ENCODE data around the gene RPA3. TPM values are rescaled to one million over a fixed set of nuclear protein-coding genes. Genes with fewer than 3 reads are reported as not detected.

RPA3 gene
- total RNA-seq, 6 donors from 2014 or later = 6.3 to 31.1 (median 19.5) TPM

DNA sequence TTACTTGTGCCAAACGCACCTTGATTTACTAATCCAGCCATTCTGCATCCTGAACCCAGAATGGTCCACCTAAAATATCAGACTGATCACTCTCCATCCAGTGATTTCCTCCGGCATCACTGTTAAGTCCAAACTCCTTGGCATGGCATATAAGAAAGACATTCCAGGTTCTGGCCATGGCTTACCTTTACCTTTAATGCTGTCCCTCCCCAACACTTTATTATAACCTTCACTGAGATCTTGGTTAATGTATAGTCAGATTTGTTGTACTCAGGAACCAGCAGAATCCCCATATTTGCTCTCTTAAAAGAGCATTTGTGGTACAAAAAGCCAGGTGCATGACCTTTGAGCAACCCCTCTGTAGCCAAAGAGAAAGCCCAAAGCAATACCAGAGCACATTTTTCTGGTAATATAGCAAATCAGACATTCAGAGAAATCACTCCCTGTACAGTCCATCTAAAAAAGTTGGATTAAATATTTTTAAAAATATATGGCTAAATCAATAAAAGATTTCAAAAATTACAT, 67.7 kb downstream of the RPA3 start:
- WGBS, 2 donors = 96 to 100% methylated on average over 2 of the region's 2 CpGs
- Histone ChIP-seq H3K27ac (no peak overlapping the region), H3K9me3 (no peaks in the 10 kb centered on the region), H3K36me3 (no peaks in the 10 kb centered on the region), H3K4me3 (no peak overlapping the region), H3K27me3 (no peaks in the 10 kb centered on the region), H3K4me1 (peaks cover 0 to 3% (median 0%) of the 10 kb centered on the region in 4 donors)
- TF ChIP-seq POLR2AphosphoS5 (IDR thresholded peaks at IDR 0.05) (no peak), POLR2A (IDR thresholded peaks at IDR 0.05) (no peak), EP300 (IDR thresholded peaks at IDR 0.05) (no peak)
- TF ChIP-seq, protein P1, sequence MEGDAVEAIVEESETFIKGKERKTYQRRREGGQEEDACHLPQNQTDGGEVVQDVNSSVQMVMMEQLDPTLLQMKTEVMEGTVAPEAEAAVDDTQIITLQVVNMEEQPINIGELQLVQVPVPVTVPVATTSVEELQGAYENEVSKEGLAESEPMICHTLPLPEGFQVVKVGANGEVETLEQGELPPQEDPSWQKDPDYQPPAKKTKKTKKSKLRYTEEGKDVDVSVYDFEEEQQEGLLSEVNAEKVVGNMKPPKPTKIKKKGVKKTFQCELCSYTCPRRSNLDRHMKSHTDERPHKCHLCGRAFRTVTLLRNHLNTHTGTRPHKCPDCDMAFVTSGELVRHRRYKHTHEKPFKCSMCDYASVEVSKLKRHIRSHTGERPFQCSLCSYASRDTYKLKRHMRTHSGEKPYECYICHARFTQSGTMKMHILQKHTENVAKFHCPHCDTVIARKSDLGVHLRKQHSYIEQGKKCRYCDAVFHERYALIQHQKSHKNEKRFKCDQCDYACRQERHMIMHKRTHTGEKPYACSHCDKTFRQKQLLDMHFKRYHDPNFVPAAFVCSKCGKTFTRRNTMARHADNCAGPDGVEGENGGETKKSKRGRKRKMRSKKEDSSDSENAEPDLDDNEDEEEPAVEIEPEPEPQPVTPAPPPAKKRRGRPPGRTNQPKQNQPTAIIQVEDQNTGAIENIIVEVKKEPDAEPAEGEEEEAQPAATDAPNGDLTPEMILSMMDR (IDR thresholded peaks at IDR 0.05) = no peak
- ATAC-seq (ENCODE audit: low FRiP score in 2 of 2) = no peak
- no peak for DNase-seq

DNA sequence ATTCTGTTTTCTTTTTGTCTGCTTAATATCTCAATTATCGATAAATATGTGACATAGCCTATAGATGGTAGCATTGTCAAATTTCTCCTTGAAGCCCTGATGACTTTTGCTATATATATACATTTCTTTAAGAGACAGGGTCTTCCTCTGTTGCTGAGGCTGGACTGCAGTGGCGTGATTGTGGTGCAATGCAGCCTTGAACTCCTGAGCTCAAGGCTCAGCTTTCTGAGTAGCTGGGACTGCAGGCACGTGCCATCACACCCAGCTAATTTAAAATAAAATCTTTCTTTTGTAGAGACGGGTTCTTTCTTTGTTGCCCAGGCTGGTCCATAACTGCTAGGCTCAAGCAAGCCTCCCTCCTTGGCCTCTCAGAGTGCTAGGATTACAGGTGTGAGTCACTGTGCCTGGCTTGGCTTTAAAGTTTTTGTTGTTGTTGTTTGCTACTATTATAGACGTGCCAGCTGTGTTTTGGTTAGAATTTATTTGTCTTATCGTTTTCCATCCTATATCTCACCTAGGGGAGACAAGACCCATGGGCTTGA, 70.8 kb downstream of the RPA3 start:
- no peaks in the 10 kb centered on the region for H3K36me3 ChIP-seq
- no peaks in the 10 kb centered on the region for H3K9me3 ChIP-seq
- no peak overlapping the region for H3K27ac ChIP-seq
- H3K27me3 ChIP-seq = no peaks in the 10 kb centered on the region
- no peaks in the 10 kb centered on the region for H3K4me1 ChIP-seq
- H3K4me3 ChIP-seq = no peak overlapping the region
- ATAC-seq (ENCODE audit: low FRiP score in 2 of 2) = no peak
- 78 to 92% methylated on average over 5 to 6 of the region's 6 CpGs for WGBS, 2 donors
- TF ChIP-seq EP300 (IDR thresholded peaks at IDR 0.05) (no peak), POLR2AphosphoS5 (IDR thresholded peaks at IDR 0.05) (no peak), POLR2A (IDR thresholded peaks at IDR 0.05) (no peak)
- TF ChIP-seq, protein P1 (IDR thresholded peaks at IDR 0.05) = no peak
- no peak for DNase-seq

DNA sequence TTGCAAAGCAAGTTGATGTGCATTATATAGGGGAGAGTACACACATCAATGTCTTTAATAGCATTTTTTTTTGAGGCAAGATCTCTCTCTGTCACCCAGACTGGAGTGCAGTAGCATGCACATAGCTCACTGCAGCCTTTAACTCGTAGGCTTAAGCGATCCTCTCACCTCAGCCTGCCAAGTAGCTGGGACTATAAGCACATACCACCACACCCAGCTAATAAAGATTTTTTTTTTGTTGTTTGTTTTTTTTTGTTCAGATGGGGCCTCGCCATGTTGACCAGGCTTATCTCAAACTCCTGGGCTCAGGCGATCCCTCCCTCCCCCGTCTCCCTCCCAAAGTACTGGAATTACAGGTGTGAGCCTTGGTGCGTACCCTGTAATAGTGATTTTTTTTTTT, 76.3 kb downstream of the RPA3 start:
- H3K27me3 ChIP-seq = no peaks in the 10 kb centered on the region
- 70 to 73% methylated on average over 6 of the region's 6 CpGs for WGBS, 2 donors
- H3K9me3 ChIP-seq = no peaks in the 10 kb centered on the region
- peak overlapping the region in 1 of 4 donors; percentile 93 for H3K27ac ChIP-seq
- DNase-seq = no peak
- peaks cover 8 to 21% (median 16%) of the 10 kb centered on the region in 4 donors for H3K4me1 ChIP-seq
- no peak for TF ChIP-seq POLR2A (IDR thresholded peaks at IDR 0.05)
- TF ChIP-seq, protein P1 (IDR thresholded peaks at IDR 0.05) = no peak
- TF ChIP-seq EP300 (IDR thresholded peaks at IDR 0.05) = no peak
- no peak for TF ChIP-seq POLR2AphosphoS5 (IDR thresholded peaks at IDR 0.05)
- no peak for ATAC-seq (ENCODE audit: low FRiP score in 2 of 2)
- peak overlapping the region in 2 of 4 donors; percentile 78 to 84 for H3K4me3 ChIP-seq
- peaks cover 0 to 7% (median 0%) of the 10 kb centered on the region in 4 donors for H3K36me3 ChIP-seq

DNA sequence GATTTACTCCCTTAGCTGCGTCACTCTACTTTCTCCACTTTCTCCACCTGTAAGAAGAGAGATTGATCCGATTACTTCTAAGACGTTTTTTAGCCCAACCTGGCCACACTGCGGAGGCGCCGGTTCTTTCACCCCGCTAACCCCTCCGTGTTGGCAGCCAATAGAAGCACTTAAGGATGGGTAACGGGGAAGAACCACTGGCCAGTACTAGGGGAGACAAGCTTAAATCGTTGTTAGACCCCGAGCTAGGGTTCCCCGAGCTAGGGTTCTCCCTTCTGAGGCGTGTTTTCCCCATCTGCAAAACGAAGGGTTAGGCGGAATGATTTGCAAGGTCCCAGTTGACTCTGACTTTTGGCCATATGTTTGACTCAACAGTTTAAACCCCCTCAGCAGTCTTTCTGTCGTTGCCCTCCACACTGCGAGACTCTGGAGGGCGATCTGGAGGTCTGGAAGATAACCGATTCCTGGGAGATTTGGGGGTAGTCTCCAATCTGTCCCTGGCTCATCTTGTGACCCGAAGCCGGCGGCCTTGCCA, 77.2 kb downstream of the RPA3 start:
- H3K27me3 ChIP-seq = no peaks in the 10 kb centered on the region
- no peaks in the 10 kb centered on the region for H3K9me3 ChIP-seq
- peak overlapping the region; percentile 85 to 98 (median 90) for H3K27ac ChIP-seq
- ATAC-seq (ENCODE audit: low FRiP score in 2 of 2) (peak; percentile 4 to 25), DNase-seq (no peak)
- WGBS, 2 donors = 8 to 13% methylated on average over 19 to 22 of the region's 22 CpGs
- peak overlapping the region; percentile 69 to 84 (median 81) for H3K4me3 ChIP-seq
- no peak for TF ChIP-seq POLR2AphosphoS5 (IDR thresholded peaks at IDR 0.05)
- H3K36me3 ChIP-seq = peaks cover 0 to 11% (median 0%) of the 10 kb centered on the region in 4 donors
- peaks cover 8 to 21% (median 16%) of the 10 kb centered on the region in 4 donors for H3K4me1 ChIP-seq

DNA sequence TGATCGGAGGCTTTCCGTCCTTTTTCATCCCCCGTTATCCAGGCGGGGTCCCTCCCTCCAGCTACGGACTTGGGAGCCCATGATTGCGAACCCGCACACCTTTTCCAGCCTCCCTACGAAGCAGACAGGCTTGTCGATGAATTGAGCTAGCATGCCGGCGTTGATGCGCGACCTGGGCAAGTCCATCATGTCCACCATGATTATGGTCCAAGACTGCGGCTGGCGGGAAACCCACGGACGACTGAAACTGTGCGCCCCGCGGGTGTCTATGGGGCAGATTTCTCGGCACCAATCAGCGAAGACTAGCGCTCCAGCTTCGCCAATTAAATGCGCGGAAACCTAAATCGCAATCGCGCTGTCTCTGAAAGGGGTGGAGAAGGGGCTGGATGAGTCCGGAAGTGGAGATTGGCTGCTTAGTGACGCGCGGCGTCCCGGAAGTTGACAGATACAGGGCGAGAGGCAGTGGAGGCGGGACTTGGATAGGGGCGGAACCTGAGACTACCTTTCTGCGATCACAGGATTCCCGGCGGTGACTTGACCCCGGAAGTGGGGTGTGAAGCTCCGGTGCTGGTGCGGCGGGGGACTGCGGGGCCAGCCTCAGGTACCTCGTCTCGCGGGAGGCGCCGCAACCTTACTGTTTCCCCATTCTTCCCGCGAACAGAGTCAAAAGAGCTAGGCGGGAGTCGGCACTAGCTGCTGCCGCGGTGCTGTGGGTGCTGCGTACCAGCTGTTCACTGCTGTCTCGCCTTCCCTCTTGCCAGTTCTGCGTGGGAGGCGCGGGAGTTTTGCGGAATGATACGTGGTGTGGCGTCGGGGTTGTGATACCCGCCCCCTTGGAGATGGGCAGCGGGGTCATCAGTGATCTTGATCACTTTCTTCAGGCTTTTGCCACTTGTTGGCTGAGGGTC, 77.9 kb downstream of the RPA3 start, which contains the start of gene UMAD1:
Gene UMAD1 (plus strand): TSS at position 532 of the 908 bp plus-strand sequence. CDS start 32,620 bp downstream, outside the sequence.
- H3K4me3 ChIP-seq = peak within 1 kb of the TSS; percentile 69 to 92 (median 81)
- peaks cover 8 to 21% (median 16%) of the 10 kb centered on the region in 4 donors for H3K4me1 ChIP-seq
- H3K27ac ChIP-seq = peak within 1 kb of the TSS; percentile 85 to 98 (median 90)
- TF ChIP-seq POLR2A (IDR thresholded peaks at IDR 0.05) (peak in 3 of 4 donors; percentile 67 to 92 (median 81)), POLR2AphosphoS5 (IDR thresholded peaks at IDR 0.05) (peak; percentile 61 to 82), EP300 (IDR thresholded peaks at IDR 0.05) (peak in 1 of 4 donors; percentile 13)
- TF ChIP-seq, protein P1 (IDR thresholded peaks at IDR 0.05) = no peak
- H3K36me3 ChIP-seq = peaks cover 0 to 16% (median 0%) of the 10 kb centered on the region in 4 donors
- no peaks in the 10 kb centered on the region for H3K27me3 ChIP-seq
- ATAC-seq (ENCODE audit: low FRiP score in 2 of 2) = peak; percentile 100
- no peaks in the 10 kb centered on the region for H3K9me3 ChIP-seq
- peak; percentile 93 to 100 for DNase-seq
- 0% methylated on average over 36 to 68 of the region's 68 CpGs for WGBS, 2 donors

Data from upper lobe of left lung (tissue), 6 donors.